ENCODE results near the gene LRRC74B.
"Not testable (repeated sequence)": the region's sequence is repeated elsewhere in the genome, so short reads cannot be mapped to it uniquely, and the experiment has no call there.

DNA sequence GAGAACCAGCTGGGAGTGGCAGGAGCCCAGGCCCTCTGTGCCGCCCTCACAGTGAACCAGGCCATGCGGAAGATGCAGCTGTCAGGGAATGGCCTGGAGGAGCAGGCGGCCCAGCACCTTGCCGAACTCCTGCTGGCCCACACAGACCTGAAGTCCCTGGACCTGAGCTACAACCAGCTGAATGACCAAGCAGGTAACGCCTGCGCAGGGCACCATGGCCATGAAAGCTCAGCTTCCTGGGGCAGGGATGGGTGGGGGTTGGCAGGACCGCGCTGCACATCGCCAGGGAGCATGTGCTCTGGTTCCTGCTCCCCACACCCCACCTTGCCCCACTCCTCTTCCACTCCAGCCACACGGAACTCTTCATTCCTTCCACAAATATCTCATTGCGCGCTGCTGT is 3.2 kb downstream of the LRRC74B start:
- TF ChIP-seq EZH2phosphoT487 (IDR thresholded peaks at IDR 0.05; ENCODE audit: insufficient read depth, low read depth); EZH2 (IDR thresholded peaks at IDR 0.05; ENCODE audit: insufficient read depth, poor library complexity, severe bottlenecking): not testable (repeated sequence)
